Pancreas (tissue), 10 donors: ENCODE results near the gene LRRC45. TPM values are rescaled to one million over a fixed set of nuclear protein-coding genes. Genes with fewer than 3 reads are reported as not detected.

Source experiments
- ATAC-seq, 4 donors: fragments of 200-7000 bp; cut with Tn5 transposase; one replicate each; pipeline versions ENCODE4 v1.8.0 to v1.9.1; 2020; ENCODE audit warnings: mild to moderate bottlenecking in 4 of 4, moderate library complexity in 4 of 4
- DNase-seq, 6 donors: peaks; one replicate each; pipeline ENCODE4 v3.0.0-alpha.2; 2020
- FAIRE-seq: peaks from 2 replicates; lab custom pipeline; 2012; peaks lifted over from hg19 to GRCh38; lab: Jason Lieb, UNC
- H3K27ac ChIP-seq, 4 donors: fragments of 200-600 bp; sonication (generic); 1 replicate in 3 of 4; 2 replicates in 1 of 4; pipeline versions ENCODE4 v1.5.0 to v1.8.0; 2020
- H3K27me3 ChIP-seq, 4 donors: fragments of 200-600 bp; one replicate each; pipeline ENCODE4 v1.8.0; 2021
- H3K36me3 ChIP-seq, 3 donors: fragments of 200-600 bp; sonication (generic) in 1 of 3; one replicate each; pipeline versions ENCODE4 v1.5.0 to v1.8.0; 2020 to 2021
- H3K4me1 ChIP-seq, 3 donors: fragments of 200-600 bp; one replicate each; pipeline ENCODE4 v1.8.0; 2021
- H3K4me3 ChIP-seq, 4 donors: fragments of 200-600 bp; sonication (generic) in 2 of 4; one replicate each; pipeline versions ENCODE4 v1.5.0 to v1.8.0; 2020 to 2021
- H3K9me3 ChIP-seq, 4 donors: fragments of 200-600 bp; one replicate each; pipeline ENCODE4 v1.8.0; 2021
- CTCF ChIP-seq, 4 donors: fragments of 200-600 bp; sonication (generic) in 3 of 4; IDR thresholded peaks; one replicate each; pipeline versions ENCODE4 v1.5.0 to v1.8.0; 2021; ENCODE audit warnings: antibody characterized with exemption in 4 of 4
- WGBS, 2 donors: extraction: QIAGEN DNeasy Blood & Tissue Kit; methylation state at CpG; one replicate each; pipeline ENCODE4 v1.1.7; 2013; 5-methylcytosine and 5-hydroxymethylcytosine counted together
- intact Hi-C, 3 donors: fragments of 100-400 bp; cut with DNase I; formaldehyde crosslinking; loops; one replicate each; pipeline versions ENCODE4 v1.11.1 to v1.14.2; 2022
- polyA plus RNA-seq, 2 donors: library from polyadenylated mRNA; stranded (reverse); fragments of 200-250 nt; gene quantifications; one replicate each; pipeline ENCODE4 v1.2.3, GENCODE V29; 2013
- total RNA-seq, 6 donors: library from RNA; stranded (reverse); fragmentation: NEBNext Ultra II Directional in 4 of 6; extraction: Animal tissue kit (Norgen Biotek cat#: 25700) in 4 of 6; gene quantifications; one replicate each; pipeline versions ENCODE4 v1.2.1 to v1.2.4, GENCODE V29; 2021 to 2023
- donor health status: healthy with polysubstance abuse.
- donor health status: DM: no; HTN: no; CAD: no; lungs with moderate emphysema.
- donor health status: DM: no; HTN: no; CAD: no.
- donor health status: control.
- donor health status: control.
- donor health status: Bipolar disorder and iron deficiency.
- donor health status: DM: yes; HTN: yes; CAD: no.
- donor health status: DM: no; HTN: no; CAD: no.
- donor health status: DM: no; HTN: no; CAD: no.
- donor health status: DM: yes; HTN: yes; CAD: no.

LRRC45 gene
- total and polyA plus RNA-seq, 8 donors = 5.3 to 21.6 (median 7.0) TPM

- no peak overlapping the region for H3K4me3 ChIP-seq
- H3K9me3 ChIP-seq = no peaks in the 10 kb centered on the region
- no peak for ATAC-seq
- 79 to 83% methylated on average over 17 of the region's 17 CpGs for WGBS, 2 donors
- TF ChIP-seq CTCF (IDR thresholded peaks at IDR 0.05) = no peak
- H3K27me3 ChIP-seq = no peaks in the 10 kb centered on the region
- peak in 3 of 6 donors; percentile 9 to 68 (median 22) for DNase-seq
- no peaks in the 10 kb centered on the region for H3K4me1 ChIP-seq
- H3K36me3 ChIP-seq = peaks cover 0 to 42% (median 8%) of the 10 kb centered on the region in 3 donors
- no peak for FAIRE-seq
- H3K27ac ChIP-seq = no peak overlapping the region
- intact Hi-C loops = no loop called here
Measured at GRCh38 chr17:82058230-82058854, 35.2 kb downstream of the LRRC45 start.

GRCh38 chr17:82058855-82059249 lies 35.7 kb downstream of the LRRC45 start:
- Histone ChIP-seq H3K4me3 (no peak overlapping the region), H3K27ac (no peak overlapping the region), H3K36me3 (peaks cover 0 to 42% (median 8%) of the 10 kb centered on the region in 3 donors), H3K9me3 (no peaks in the 10 kb centered on the region), H3K27me3 (no peaks in the 10 kb centered on the region), H3K4me1 (peaks cover 0 to 2% (median under 1%) of the 10 kb centered on the region in 3 donors)
- intact Hi-C loops = no loop called here
- peak in 1 of 6 donors; percentile 17 for DNase-seq
- ATAC-seq = no peak
- TF ChIP-seq CTCF (IDR thresholded peaks at IDR 0.05) = no peak
- FAIRE-seq = no peak
- WGBS, 2 donors = 88 to 93% methylated on average over 10 of the region's 10 CpGs

- DNase-seq (peak in 2 of 6 donors; percentile 27 to 74), FAIRE-seq (no peak), ATAC-seq (no peak)
- intact Hi-C loops = no loop called here
- H3K9me3 ChIP-seq = no peaks in the 10 kb centered on the region
- no peak overlapping the region for H3K4me3 ChIP-seq
- H3K27me3 ChIP-seq = no peaks in the 10 kb centered on the region
- no peak for TF ChIP-seq CTCF (IDR thresholded peaks at IDR 0.05)
- 79 to 85% methylated on average over 18 to 19 of the region's 19 CpGs for WGBS, 2 donors
- H3K36me3 ChIP-seq = peaks cover 0 to 42% (median 8%) of the 10 kb centered on the region in 3 donors
- H3K4me1 ChIP-seq = peaks cover 0 to 7% (median 7%) of the 10 kb centered on the region in 3 donors
- H3K27ac ChIP-seq = no peak overlapping the region
Measured at GRCh38 chr17:82059272-82060000, 36.3 kb downstream of the LRRC45 start.

GRCh38 chr17:82060001-82060380 lies 36.9 kb downstream of the LRRC45 start:
- H3K4me3 ChIP-seq = no peak overlapping the region
- WGBS, 2 donors = 84 to 85% methylated on average over 16 of the region's 16 CpGs
- no peaks in the 10 kb centered on the region for H3K27me3 ChIP-seq
- no peak for TF ChIP-seq CTCF (IDR thresholded peaks at IDR 0.05)
- no peak overlapping the region for H3K27ac ChIP-seq
- DNase-seq = peak in 2 of 6 donors; percentile 16 to 75
- peaks cover 0 to 42% (median 8%) of the 10 kb centered on the region in 3 donors for H3K36me3 ChIP-seq
- H3K9me3 ChIP-seq = no peaks in the 10 kb centered on the region
- no peak for FAIRE-seq
- H3K4me1 ChIP-seq = peaks cover 0 to 11% (median 10%) of the 10 kb centered on the region in 3 donors
- ATAC-seq = no peak
- intact Hi-C loops = no loop called here
